ENCODE data around the gene FAR2. TPM values are rescaled to one million over a fixed set of nuclear protein-coding genes. Genes with fewer than 3 reads are reported as not detected.

FAR2 gene
- total and polyA plus RNA-seq, 12 donors = 1.4 to 6.7 (median 2.6) TPM

DNA sequence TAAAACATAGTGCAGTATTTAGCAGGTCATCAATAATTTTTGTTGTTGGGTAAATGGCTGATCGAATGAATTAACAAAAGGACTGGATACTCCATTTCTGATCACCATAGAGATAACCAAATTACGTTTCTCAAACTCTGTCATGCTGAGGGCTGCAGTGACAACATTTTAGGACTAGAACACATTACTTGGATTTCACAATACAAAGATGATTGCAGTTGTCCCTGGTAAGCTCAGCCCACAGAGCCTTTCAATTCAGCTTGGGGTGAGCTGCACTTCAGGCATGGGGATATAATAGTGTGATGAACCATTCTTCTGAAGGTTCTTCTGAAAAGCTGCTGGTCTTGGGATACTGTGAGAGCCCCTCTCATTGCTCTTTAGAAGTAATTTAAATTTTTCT, 74.3 kb downstream of the FAR2 start:
- H3K9me3 ChIP-seq = peaks cover 0 to 16% (median 0%) of the 10 kb centered on the region in 11 donors
- TF ChIP-seq CTCF (IDR thresholded peaks at IDR 0.05) = no peak
- no peaks in the 10 kb centered on the region for H3K27me3 ChIP-seq
- 75 to 84% methylated on average over 2 of the region's 2 CpGs for WGBS, 2 donors
- ATAC-seq (no peak), DNase-seq (no peak)
- H3K27ac ChIP-seq = no peak overlapping the region
- H3K4me3 ChIP-seq = no peak overlapping the region
- H3K4me1 ChIP-seq = no peaks in the 10 kb centered on the region
- intact Hi-C loops (cut with DNase I) = no loop called here
- no peaks in the 10 kb centered on the region for H3K36me3 ChIP-seq

DNA sequence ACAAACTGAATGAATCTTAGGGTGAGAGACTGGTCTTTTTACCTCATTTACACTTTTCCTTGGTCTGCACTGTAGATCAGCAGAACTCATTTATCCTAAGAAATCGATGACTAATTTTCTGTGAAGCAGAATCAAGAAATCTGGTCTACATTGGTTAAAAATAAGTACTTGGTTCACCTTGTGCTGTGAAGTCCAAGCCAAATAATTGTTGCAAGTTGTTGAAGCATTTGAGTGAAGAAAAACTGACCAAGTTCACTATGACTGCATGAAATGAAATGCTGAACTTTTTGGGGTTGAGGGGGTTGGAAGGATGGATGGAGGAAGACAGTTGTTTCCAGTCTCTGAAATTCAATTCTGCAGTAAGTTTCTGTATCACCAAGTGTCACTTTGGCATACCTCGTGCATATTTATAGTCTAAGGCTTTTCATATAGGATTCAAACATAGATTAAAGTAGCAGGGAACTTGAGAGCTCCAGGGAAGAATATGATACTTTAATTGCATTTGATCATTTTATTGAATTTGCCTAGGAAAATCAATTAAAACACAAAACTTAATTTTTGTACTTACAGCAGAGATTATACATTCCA, 75.0 kb downstream of the FAR2 start:
- Histone ChIP-seq H3K9me3 (peaks cover 0 to 16% (median 0%) of the 10 kb centered on the region in 11 donors), H3K4me3 (no peak overlapping the region), H3K27ac (no peak overlapping the region), H3K36me3 (no peaks in the 10 kb centered on the region), H3K27me3 (no peaks in the 10 kb centered on the region), H3K4me1 (no peaks in the 10 kb centered on the region)
- DNase-seq (no peak), ATAC-seq (no peak)
- no peak for TF ChIP-seq CTCF (IDR thresholded peaks at IDR 0.05)
- WGBS, 2 donors = 72 to 82% methylated on average over 2 of the region's 2 CpGs
- intact Hi-C loops (cut with DNase I) = no loop called here

DNA sequence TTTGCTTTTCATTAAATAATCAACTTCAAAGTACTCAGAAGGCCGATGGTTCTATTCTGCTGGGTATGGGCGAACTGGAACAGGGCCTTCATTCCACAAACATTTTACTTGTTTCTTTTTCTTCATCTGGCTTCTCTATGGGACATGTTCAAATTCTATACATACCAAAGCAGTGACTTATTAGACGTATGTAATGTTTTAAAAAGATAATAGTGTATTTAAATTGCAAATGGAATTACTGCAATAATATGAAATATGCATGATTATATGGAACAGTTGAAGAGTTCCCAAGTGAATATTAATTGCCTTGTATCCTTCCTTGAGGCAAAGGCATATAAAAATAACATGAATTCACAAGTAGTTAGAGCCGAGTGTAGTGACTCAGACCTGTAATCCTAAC, 75.5 kb downstream of the FAR2 start:
- Histone ChIP-seq H3K27me3 (no peaks in the 10 kb centered on the region), H3K4me1 (no peaks in the 10 kb centered on the region), H3K36me3 (no peaks in the 10 kb centered on the region), H3K27ac (no peak overlapping the region), H3K9me3 (peaks cover 0 to 16% (median 0%) of the 10 kb centered on the region in 11 donors), H3K4me3 (no peak overlapping the region)
- intact Hi-C loops (cut with DNase I) = no loop called here
- no peak for TF ChIP-seq CTCF (IDR thresholded peaks at IDR 0.05)
- DNase-seq = no peak
- WGBS, 2 donors = 56 to 90% methylated on average over 4 of the region's 4 CpGs
- ATAC-seq = no peak

DNA sequence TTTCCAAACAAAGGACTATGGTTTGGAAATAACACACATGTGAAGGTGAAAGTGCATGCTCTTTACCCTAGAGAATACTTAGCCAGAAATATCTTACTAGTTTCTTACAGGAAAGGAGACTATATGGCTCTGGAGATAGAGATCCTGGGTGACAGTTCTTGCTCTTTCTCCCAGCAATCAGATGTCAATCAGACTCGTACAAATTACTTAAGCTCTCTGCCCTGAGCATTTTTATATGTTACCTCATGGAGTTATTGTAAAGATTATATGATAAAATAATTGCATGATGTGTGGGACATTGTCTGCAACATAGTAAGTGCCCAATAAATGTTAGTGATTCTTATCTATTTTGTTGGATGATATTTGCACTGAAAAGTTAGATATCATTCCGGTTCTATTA, 76.8 kb downstream of the FAR2 start:
- ATAC-seq (no peak), DNase-seq (no peak)
- Histone ChIP-seq H3K4me3 (no peak overlapping the region), H3K4me1 (no peaks in the 10 kb centered on the region), H3K9me3 (peaks cover 0 to 16% (median 0%) of the 10 kb centered on the region in 11 donors), H3K27me3 (no peaks in the 10 kb centered on the region), H3K36me3 (no peaks in the 10 kb centered on the region), H3K27ac (no peak overlapping the region)
- 68 to 71% methylated on average over 2 of the region's 2 CpGs for WGBS, 2 donors
- no peak for TF ChIP-seq CTCF (IDR thresholded peaks at IDR 0.05)
- intact Hi-C loops (cut with DNase I) = no loop called here
